Cardiac fibroblast (primary cell): ENCODE measurements around the gene DSCAML1.

Source experiments
- DNase-seq, 2 donors: peaks; one replicate each; pipeline versions ENCODE4 v3.0.0 to v3.0.0-alpha.2; 2010; ENCODE audit warnings: low read depth in 2 of 2
- H3K4me3 ChIP-seq, 2 donors: replicated peaks in 1 of 2; 1 replicate in 1 of 2; 2 replicates in 1 of 2; pipeline ENCODE4 v1.5.1; 2011; ENCODE audit warnings: low read depth in 2 of 2, low read length in 2 of 2, mild to moderate bottlenecking in 2 of 2, moderate library complexity in 1 of 2
- TF ChIP-seq, protein P1 (sequence below): IDR thresholded peaks from one replicate; pipeline ENCODE4 v1.5.1; 2011; ENCODE audit warnings: low read depth, mild to moderate bottlenecking, low read length, inconsistent platforms

DSCAML1 gene

DNA sequence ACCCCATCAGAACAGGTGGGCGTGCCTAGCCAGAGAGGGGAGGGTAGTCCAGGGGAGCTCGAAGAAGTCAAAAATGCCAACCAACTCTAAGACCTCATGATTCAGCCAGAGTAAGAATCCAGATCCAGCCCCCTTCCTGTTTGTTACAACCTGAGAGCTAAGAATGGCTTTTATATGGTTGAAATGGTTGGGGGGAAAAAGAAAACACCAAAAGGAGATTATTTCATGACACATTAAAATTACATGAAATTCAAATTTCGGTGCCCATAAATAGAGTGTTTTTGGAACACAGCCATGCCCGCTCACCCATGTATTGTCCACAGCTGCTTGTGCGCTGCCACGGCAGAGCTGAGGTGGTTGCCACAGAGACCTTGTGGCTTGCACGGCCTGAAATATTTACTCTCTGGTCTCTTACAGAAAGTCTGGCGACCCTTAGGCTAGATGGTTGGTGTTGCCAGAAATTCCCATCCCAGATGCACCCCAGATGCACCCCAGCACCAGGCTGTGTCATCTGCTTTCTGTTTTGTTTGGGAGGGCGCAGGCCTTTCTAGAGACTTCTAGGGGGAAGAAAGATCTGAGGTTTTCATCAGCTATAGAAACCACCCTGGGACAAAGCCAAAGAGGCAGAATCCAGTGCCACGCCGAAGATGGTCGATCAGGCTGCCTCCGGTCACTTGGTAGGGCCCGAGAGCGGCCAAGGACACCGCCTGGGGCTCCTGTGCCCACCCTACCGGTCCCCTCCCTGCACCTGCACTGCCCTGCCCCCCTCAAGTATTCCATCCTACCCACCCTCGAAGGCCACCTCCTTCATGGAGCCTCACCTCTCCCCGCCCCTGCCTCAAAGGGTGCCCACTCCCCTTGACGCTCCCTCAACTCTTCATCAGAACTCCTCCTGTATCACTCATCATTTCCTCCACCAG is 80.2 kb downstream of the DSCAML1 start:
- DNase-seq: no peak
- no peak overlapping the region for H3K4me3 ChIP-seq

DNA sequence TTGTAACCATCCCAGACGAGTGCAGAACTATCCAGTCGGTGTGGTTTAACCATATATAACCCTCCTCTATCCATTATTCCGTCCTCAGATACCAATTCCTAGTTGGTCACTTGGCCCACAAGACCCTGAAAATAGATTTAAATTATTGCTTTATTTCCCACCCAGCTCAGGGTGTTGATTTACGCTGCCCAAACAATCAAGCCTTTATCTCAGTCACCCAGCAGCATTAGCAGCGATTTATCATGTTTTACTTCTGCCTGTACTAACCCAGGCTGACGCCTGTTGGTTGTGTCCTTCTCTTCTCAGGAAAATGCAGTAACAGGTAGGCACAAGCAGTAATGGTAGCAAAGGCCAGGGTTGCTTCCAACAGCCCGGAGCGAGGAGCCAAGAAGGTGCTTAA is 81.2 kb downstream of the DSCAML1 start:
- no peak for DNase-seq
- no peak overlapping the region for H3K4me3 ChIP-seq
- TF ChIP-seq, protein P1, sequence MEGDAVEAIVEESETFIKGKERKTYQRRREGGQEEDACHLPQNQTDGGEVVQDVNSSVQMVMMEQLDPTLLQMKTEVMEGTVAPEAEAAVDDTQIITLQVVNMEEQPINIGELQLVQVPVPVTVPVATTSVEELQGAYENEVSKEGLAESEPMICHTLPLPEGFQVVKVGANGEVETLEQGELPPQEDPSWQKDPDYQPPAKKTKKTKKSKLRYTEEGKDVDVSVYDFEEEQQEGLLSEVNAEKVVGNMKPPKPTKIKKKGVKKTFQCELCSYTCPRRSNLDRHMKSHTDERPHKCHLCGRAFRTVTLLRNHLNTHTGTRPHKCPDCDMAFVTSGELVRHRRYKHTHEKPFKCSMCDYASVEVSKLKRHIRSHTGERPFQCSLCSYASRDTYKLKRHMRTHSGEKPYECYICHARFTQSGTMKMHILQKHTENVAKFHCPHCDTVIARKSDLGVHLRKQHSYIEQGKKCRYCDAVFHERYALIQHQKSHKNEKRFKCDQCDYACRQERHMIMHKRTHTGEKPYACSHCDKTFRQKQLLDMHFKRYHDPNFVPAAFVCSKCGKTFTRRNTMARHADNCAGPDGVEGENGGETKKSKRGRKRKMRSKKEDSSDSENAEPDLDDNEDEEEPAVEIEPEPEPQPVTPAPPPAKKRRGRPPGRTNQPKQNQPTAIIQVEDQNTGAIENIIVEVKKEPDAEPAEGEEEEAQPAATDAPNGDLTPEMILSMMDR: no peak

More for the DNA sequence above, 80.2 kb downstream of the DSCAML1 start:
- TF ChIP-seq, protein P1: no peak

DNA sequence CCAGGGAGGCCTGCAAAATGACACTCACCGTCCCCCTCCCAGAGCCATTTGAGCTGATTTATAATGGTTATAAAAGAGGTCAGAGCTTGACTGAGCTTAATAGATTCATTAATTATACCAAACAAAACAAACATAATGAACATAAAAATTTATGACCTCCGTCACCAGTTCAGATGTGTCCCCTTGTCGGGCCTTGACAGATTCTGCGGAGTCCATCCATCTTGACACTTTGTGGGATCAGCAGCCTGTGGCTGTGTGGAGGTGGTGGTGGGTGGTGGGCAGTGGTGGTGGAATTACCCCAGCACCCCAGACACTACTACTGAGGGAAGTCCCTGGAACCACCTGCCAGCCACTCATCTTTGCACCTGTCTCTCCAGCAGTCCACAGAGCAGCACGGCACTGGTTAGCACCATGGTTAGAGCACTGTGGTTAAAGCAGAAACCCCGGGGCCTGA is 83.5 kb downstream of the DSCAML1 start:
- no peak overlapping the region for H3K4me3 ChIP-seq
- no peak for DNase-seq
- TF ChIP-seq, protein P1: no peak

DNA sequence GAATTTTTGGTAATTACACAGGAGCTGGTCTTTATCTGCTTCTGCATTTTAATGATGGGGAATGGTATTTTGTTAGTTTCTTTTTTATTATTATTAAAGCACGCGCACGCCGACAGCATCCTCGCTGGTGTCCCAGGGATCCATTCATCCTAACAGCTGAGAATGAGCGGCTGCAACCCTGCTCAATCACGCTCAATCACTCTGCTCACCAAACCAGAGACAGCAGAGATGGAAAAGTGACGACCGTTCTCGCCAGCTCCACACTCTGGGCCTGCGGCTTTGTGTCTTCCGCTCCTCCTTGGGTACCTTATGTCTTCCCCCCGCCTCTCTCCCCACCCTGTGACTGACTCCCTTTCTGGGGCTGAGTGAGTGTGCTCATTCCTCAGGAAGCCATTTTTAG is 84.5 kb downstream of the DSCAML1 start:
- TF ChIP-seq, protein P1: no peak
- no peak overlapping the region for H3K4me3 ChIP-seq
- DNase-seq: no peak

DNA sequence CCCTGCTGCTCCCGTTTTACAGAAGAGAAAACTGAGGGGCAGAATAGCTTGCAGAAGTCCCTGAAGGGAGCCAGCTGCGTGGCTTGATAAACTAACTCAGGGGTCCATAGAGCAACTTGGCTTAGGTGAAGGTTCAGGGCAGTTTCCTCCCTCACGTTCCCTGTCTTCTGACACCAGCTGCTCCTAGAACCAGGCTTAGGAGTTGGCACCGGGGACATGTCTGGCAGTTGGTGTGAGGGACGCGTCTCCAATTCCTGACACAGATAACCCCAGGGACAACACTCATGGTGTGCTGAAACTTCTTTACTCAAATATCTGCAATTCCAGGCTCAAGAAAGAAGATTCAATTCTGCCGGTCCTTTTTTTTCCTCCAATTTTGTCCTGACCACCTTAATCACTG is 85.7 kb downstream of the DSCAML1 start:
- no peak overlapping the region for H3K4me3 ChIP-seq
- TF ChIP-seq, protein P1: no peak
- DNase-seq: no peak

DNA sequence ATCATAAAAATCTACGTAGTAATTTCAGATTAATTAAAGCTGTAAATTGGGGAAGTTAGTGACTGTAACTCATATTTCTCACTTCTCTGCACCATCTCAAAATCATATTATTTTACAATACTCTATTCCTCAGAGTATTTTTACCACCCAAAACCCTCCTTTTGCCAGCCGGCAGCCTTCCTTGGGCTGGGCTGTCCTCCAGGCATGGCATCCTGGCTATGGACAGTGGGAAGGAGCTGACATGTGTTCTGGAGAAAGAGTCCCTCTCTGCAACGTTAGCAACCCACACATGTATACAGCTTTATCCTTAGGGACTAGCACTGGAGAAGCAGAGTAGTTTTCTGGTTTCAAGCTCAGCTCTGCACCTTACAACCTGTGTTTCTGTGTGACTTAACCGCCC is 86.8 kb downstream of the DSCAML1 start:
- no peak for DNase-seq
- no peak overlapping the region for H3K4me3 ChIP-seq
- TF ChIP-seq, protein P1: no peak
